PC-3 (cell line): Measurements from ENCODE around the gene PGAP6. TPM values are rescaled to one million over a fixed set of nuclear protein-coding genes. Genes with fewer than 3 reads are reported as not detected.
"Not testable (repeated sequence)": the region's sequence is repeated elsewhere in the genome, so short reads cannot be mapped to it uniquely, and the experiment has no call there.

Experiments used
- ATAC-seq: fragments of 200-7000 bp; cut with Tn5 transposase; 2 replicates; pipeline ENCODE4 v1.9.1; 2020; ENCODE audit warnings: mild to moderate bottlenecking, moderate library complexity
- BruUV-seq: library from RNA; stranded (reverse); fragments of 400-500 nt; replicated peaks from 2 replicates; lab custom pipeline; 2021; lab: Mats Ljungman, UMichigan
- CTCF ChIA-PET: fragments of 300-600 bp; sonication (Branson Sonifier 250); formaldehyde crosslinking; loops from one replicate; lab custom pipeline; 2022; ENCODE audit warnings: antibody characterized with exemption; lab: Charles Lee
- POLR2A ChIA-PET: fragments of 300-600 bp; sonication (Branson Sonifier 250); formaldehyde crosslinking; loops from one replicate; lab custom pipeline; 2022; ENCODE audit warnings: antibody characterized with exemption; ENCODE audit not compliant: unreplicated experiment; lab: Charles Lee
- DNase-seq: peaks from one replicate; pipeline ENCODE4 v3.0.0-alpha.2; 2015
- H2AFZ ChIP-seq: fragments of 300-600 bp; sonication (generic); 2 replicates; pipeline ENCODE4 v1.6.0; 2016; ENCODE audit warnings: antibody characterized with exemption, low read length
- H3F3A ChIP-seq: fragments of 300-600 bp; sonication (generic); one replicate; pipeline ENCODE4 v1.6.0; 2017; ENCODE audit warnings: antibody characterized with exemption, low read length, control low read depth, mild to moderate bottlenecking; ENCODE audit not compliant: unreplicated experiment
- H3K27ac ChIP-seq: fragments of 300-600 bp; sonication (generic); 2 replicates; pipeline ENCODE4 v1.5.1; 2016; ENCODE audit warnings: mild to moderate bottlenecking, low read length
- H3K27me3 ChIP-seq: fragments of 300-600 bp; sonication (generic); 2 replicates; pipeline ENCODE4 v1.6.1; 2016; ENCODE audit warnings: low read length, mixed read lengths
- H3K36me3 ChIP-seq: fragments of 300-600 bp; sonication (generic); 2 replicates; pipeline ENCODE4 v1.6.1; 2016; ENCODE audit warnings: low read depth, mixed run types, low read length, mixed read lengths
- H3K4me1 ChIP-seq: fragments of 300-600 bp; sonication (generic); 2 replicates; pipeline ENCODE4 v1.5.1; 2016; ENCODE audit warnings: low read length; ENCODE audit not compliant: insufficient read depth
- H3K4me2 ChIP-seq: fragments of 300-600 bp; sonication (generic); 2 replicates; pipeline ENCODE4 v1.6.0; 2016; ENCODE audit warnings: low read length
- H3K4me3 ChIP-seq: fragments of 300-600 bp; sonication (generic); 2 replicates; pipeline ENCODE4 v1.5.1; 2016; ENCODE audit warnings: mild to moderate bottlenecking, low read length, mixed read lengths
- H3K79me2 ChIP-seq: fragments of 300-600 bp; sonication (generic); 2 replicates; pipeline ENCODE4 v1.6.1; 2017; ENCODE audit warnings: low read length, mixed read lengths
- H3K9ac ChIP-seq: fragments of 300-600 bp; sonication (generic); 2 replicates; pipeline ENCODE4 v1.6.0; 2016; ENCODE audit warnings: mild to moderate bottlenecking, low read length
- H3K9me2 ChIP-seq: fragments of 300-600 bp; sonication (generic); replicated peaks from 2 replicates; pipeline ENCODE4 v1.6.1; 2016; ENCODE audit warnings: mixed run types, low read length, mixed read lengths
- H3K9me3 ChIP-seq: fragments of 300-600 bp; sonication (generic); 2 replicates; pipeline ENCODE4 v1.6.1; 2016; ENCODE audit warnings: low read length, mixed read lengths
- H4K20me1 ChIP-seq: fragments of 300-600 bp; sonication (generic); 2 replicates; pipeline ENCODE4 v1.6.1; 2016; ENCODE audit warnings: low read length, mixed read lengths
- EZH2 ChIP-seq: fragments of 300-600 bp; sonication (generic); IDR thresholded peaks from one replicate; pipeline ENCODE4 v1.6.1; 2017; ENCODE audit warnings: antibody characterized with exemption, mild to moderate bottlenecking, low read length; ENCODE audit not compliant: unreplicated experiment
- EZH2phosphoT487 ChIP-seq: fragments of 300-600 bp; sonication (generic); IDR thresholded peaks from 2 replicates; pipeline ENCODE4 v1.6.1; 2018; ENCODE audit warnings: mild to moderate bottlenecking, antibody characterized with exemption, low read length, borderline replicate concordance
- intact Hi-C: fragments of 100-400 bp; cut with micrococcal nuclease; formaldehyde crosslinking; loops from 2 replicates; pipeline ENCODE4 v1.9.0; 2023
- total RNA-seq: library from RNA; depleted of rRNA; stranded (reverse); fragments of >200 nt; gene quantifications from 2 replicates; pipeline ENCODE4 v1.2.3, GENCODE V29; 2014
- TF ChIP-seq, protein P1 (sequence below): fragments of 300-600 bp; sonication (generic); conservative IDR thresholded peaks from 2 replicates; pipeline ENCODE4 v1.5.1; 2017; ENCODE audit warnings: antibody characterized with exemption, low read depth, mild to moderate bottlenecking, low read length

Gene PGAP6
- total RNA-seq, 1 experiment from 2014 or later, result 40.8 TPM

DNA sequence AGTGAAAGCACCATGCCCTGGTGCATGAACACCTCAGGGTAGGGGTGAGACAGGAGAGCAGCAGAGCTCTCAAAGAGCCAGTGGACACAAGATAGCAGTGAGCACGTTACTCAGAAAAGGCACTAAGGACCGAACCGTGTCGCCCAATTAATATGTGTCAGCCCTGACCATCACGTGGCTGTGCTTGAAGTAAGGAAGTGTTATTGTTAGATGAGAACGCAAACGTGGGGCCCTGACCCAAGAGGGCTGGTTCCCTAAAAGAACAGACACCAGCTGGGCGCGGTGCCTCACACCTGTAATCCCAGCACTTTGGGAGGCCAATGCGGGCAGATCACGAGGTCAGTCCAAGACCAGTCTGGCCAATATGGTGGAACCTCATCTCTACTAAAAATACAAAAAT lies 45.5 kb downstream of the PGAP6 start:
- H3K27me3 ChIP-seq, result no peaks in the 10 kb centered on the region
- ChIA-PET POLR2A (no interaction called here), CTCF (no interaction called here)
- H3K36me3 ChIP-seq, result no peaks in the 10 kb centered on the region
- DNase-seq (no peak), ATAC-seq (no peak)
- no peaks in the 10 kb centered on the region for H3K9me3 ChIP-seq
- H3F3A ChIP-seq, result no peaks in the 10 kb centered on the region
- no peak overlapping the region for H3K9ac ChIP-seq
- peaks cover 14% of the 10 kb centered on the region; the same call in 1 of the 2 replicates for H4K20me1 ChIP-seq
- no peak overlapping the region for H3K4me2 ChIP-seq
- H3K4me3 ChIP-seq, result no peak overlapping the region
- peaks cover 85% of the 10 kb centered on the region for H3K79me2 ChIP-seq
- intact Hi-C loops, result no loop called here
- no peak for TF ChIP-seq EZH2
- TF ChIP-seq, protein P1, sequence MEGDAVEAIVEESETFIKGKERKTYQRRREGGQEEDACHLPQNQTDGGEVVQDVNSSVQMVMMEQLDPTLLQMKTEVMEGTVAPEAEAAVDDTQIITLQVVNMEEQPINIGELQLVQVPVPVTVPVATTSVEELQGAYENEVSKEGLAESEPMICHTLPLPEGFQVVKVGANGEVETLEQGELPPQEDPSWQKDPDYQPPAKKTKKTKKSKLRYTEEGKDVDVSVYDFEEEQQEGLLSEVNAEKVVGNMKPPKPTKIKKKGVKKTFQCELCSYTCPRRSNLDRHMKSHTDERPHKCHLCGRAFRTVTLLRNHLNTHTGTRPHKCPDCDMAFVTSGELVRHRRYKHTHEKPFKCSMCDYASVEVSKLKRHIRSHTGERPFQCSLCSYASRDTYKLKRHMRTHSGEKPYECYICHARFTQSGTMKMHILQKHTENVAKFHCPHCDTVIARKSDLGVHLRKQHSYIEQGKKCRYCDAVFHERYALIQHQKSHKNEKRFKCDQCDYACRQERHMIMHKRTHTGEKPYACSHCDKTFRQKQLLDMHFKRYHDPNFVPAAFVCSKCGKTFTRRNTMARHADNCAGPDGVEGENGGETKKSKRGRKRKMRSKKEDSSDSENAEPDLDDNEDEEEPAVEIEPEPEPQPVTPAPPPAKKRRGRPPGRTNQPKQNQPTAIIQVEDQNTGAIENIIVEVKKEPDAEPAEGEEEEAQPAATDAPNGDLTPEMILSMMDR, result no peak
- TF ChIP-seq EZH2phosphoT487, result no peak
- H3K4me1 ChIP-seq, result no peaks in the 10 kb centered on the region
- H2AFZ ChIP-seq, result no peak overlapping the region
- no TSS peak for BruUV-seq
- H3K27ac ChIP-seq, result no peak overlapping the region
- no peaks in the 10 kb centered on the region for H3K9me2 ChIP-seq

DNA sequence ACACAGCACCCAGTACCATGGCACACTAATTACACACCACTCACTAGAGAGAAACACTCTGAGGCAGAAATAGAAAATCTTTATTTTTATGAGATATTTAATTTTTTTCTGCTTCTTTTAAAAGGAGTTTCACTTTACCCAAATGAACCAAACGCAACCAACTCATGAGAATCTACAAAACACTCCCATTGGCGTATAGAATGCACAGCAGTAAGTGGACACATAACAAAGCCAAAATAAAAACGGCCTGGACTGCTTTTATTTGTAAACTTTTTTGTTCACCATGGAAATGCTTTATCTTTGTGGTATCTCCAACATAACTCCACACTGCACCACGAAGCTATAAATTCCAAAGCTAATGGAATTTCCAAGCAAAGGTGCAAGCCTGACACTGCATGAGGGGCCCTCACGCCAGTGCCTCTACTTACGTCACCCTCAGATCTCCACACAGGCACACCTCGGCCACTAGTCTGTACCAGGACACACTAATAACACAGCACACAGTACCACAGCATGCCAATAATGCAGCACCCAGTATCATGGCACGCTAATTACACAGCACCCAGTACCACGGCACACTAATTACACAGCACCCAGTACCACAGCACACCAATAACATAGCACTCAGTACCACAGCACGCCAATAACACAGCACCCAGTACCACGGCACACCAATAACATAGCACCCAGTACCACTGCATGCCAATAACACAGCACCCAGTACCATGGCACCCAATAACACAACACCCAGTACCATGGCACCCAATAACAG lies 46.7 kb downstream of the PGAP6 start:
- BruUV-seq, result not testable (repeated sequence)

DNA sequence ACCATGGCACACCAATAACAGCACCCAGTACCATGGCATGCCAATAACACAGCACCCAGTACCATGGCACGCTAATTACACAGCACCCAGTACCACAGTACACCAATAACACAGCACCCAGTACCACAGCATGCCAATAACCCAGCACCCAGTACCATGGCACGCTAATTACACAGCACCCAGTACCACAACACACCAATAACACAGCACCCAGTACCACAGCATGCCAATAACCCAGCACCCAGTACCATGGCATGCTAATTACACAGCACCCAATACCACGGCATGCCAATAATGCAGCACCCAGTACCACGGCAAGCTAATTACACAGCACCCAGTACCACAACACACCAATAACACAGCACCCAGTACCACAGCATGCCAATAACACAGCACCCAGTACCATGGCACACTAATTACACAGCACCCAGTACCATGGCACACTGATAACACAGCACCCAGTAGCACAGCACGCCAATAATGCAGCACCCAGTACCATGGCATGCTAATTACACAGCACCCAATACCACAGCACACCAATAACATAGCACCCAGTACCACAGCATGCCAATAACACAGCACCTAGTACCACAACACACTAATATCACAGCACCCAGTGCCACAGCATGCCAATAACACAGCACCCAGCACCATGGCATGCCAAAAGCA lies 47.5 kb downstream of the PGAP6 start:
- H3K4me2 ChIP-seq, H3K27ac ChIP-seq, H3F3A ChIP-seq, BruUV-seq, H3K27me3 ChIP-seq, DNase-seq, H3K9ac ChIP-seq, H2AFZ ChIP-seq, intact Hi-C loops, H3K36me3 ChIP-seq, H4K20me1 ChIP-seq, CTCF ChIA-PET, H3K9me3 ChIP-seq, H3K4me3 ChIP-seq, H3K9me2 ChIP-seq, ATAC-seq, H3K4me1 ChIP-seq, POLR2A ChIA-PET: not testable (repeated sequence)
- H3K79me2 ChIP-seq, result peaks cover 84% of the 10 kb centered on the region

More for the DNA sequence above, 46.7 kb downstream of the PGAP6 start:
- ATAC-seq, H3K9me3 ChIP-seq, H3K4me3 ChIP-seq, H3K27me3 ChIP-seq, H3K4me1 ChIP-seq, H3F3A ChIP-seq, H3K9ac ChIP-seq, CTCF ChIA-PET, H3K9me2 ChIP-seq, intact Hi-C loops, H2AFZ ChIP-seq, H3K4me2 ChIP-seq, H3K27ac ChIP-seq, H4K20me1 ChIP-seq, POLR2A ChIA-PET, DNase-seq, H3K36me3 ChIP-seq: not testable (repeated sequence)
- peaks cover 89% of the 10 kb centered on the region for H3K79me2 ChIP-seq
